VCaP (cell line): ENCODE results near the gene EMP3.

Experiments
- H3K27ac ChIP-seq: fragments of 450-650 bp; 2 replicates; pipeline ENCODE4 v1.5.1; 2017
- CTCF ChIP-seq: fragments of 450-650 bp; conservative IDR thresholded peaks from 2 replicates; pipeline ENCODE4 v1.5.1; 2017; ENCODE audit warnings: mild to moderate bottlenecking, moderate library complexity

EMP3 gene

GRCh38 chr19:48342414-48342738 lies 17.0 kb downstream of the EMP3 start:
- no peak overlapping the region for H3K27ac ChIP-seq
- TF ChIP-seq CTCF = no peak

GRCh38 chr19:48342841-48343540 lies 17.6 kb downstream of the EMP3 start:
- TF ChIP-seq CTCF = no peak
- H3K27ac ChIP-seq = no peak overlapping the region

- H3K27ac ChIP-seq = no peak overlapping the region
- no peak for TF ChIP-seq CTCF
Observed at GRCh38 chr19:48344892-48345291, 19.5 kb downstream of the EMP3 start.

GRCh38 chr19:48346191-48346590 lies 20.8 kb downstream of the EMP3 start:
- TF ChIP-seq CTCF = no peak
- H3K27ac ChIP-seq = no peak overlapping the region

GRCh38 chr19:48348045-48348444 lies 22.7 kb downstream of the EMP3 start:
- TF ChIP-seq CTCF = no peak
- H3K27ac ChIP-seq = peak overlapping the region; percentile 80

- TF ChIP-seq CTCF = no peak
- peak overlapping the region; percentile 80 for H3K27ac ChIP-seq
Observed at GRCh38 chr19:48348737-48349136, 23.4 kb downstream of the EMP3 start.

- TF ChIP-seq CTCF = no peak
Observed at GRCh38 chr19:48350856-48351255, 25.5 kb downstream of the EMP3 start.

More at GRCh38 chr19:48350856-48351255, 25.5 kb downstream of the EMP3 start:
- no peak overlapping the region for H3K27ac ChIP-seq
